Activated CD8-positive, alpha-beta T cell treated with anti-CD3 and anti-CD28 coated beads for 36 hours (primary cell): ENCODE results near the gene CACNA2D2. TPM values are rescaled to one million over a fixed set of nuclear protein-coding genes. Genes with fewer than 3 reads are reported as not detected.

Source experiments
- ATAC-seq: fragments of 200-7000 bp; cut with Tn5 transposase; one replicate; pipeline ENCODE4 v1.10.0; 2021; ENCODE audit warnings: mild to moderate bottlenecking, moderate library complexity
- CTCF ChIA-PET: fragments of 350-600 bp; sonication (Branson Sonifier 250); formaldehyde crosslinking; loops from one replicate; lab custom pipeline; 2021; ENCODE audit warnings: antibody characterized with exemption; lab: Charles Lee
- POLR2A ChIA-PET: fragments of 350-600 bp; sonication (Branson Sonifier 250); formaldehyde crosslinking; loops from one replicate; lab custom pipeline; 2021; ENCODE audit warnings: antibody characterized with exemption; lab: Charles Lee
- DNase-seq: peaks from one replicate; pipeline ENCODE4 v3.0.0-alpha.2; 2020
- H3K27ac Mint-ChIP-seq: one replicate; pipeline ENCODE4 v1.8.0; 2021; ENCODE audit warnings: mild to moderate bottlenecking, mixed read lengths
- H3K27me3 Mint-ChIP-seq: one replicate; pipeline ENCODE4 v1.8.0; 2021; ENCODE audit warnings: mixed read lengths
- H3K36me3 Mint-ChIP-seq: one replicate; pipeline ENCODE4 v1.8.0; 2021; ENCODE audit warnings: low read depth, mixed read lengths
- H3K4me1 Mint-ChIP-seq: one replicate; pipeline ENCODE4 v1.8.0; 2021; ENCODE audit warnings: low read depth, mixed read lengths
- H3K4me3 Mint-ChIP-seq: one replicate; pipeline ENCODE4 v1.8.0; 2021; ENCODE audit warnings: mild to moderate bottlenecking, moderate library complexity, mixed read lengths
- H3K9me3 Mint-ChIP-seq: one replicate; pipeline ENCODE4 v1.8.0; 2021; ENCODE audit warnings: mixed read lengths
- CTCF ChIP-seq: fragments of 200-600 bp; IDR thresholded peaks from one replicate; pipeline ENCODE4 v1.8.0; 2022; ENCODE audit warnings: antibody characterized with exemption, mild to moderate bottlenecking
- intact Hi-C: fragments of 100-400 bp; cut with micrococcal nuclease; formaldehyde crosslinking; loops from one replicate; pipeline ENCODE4 v1.10.0; 2022
- total RNA-seq, 2 experiments: library from RNA; stranded (reverse); gene quantifications; one replicate each; pipeline ENCODE4 v1.2.3, GENCODE V29; 2021

Gene CACNA2D2
- total RNA-seq, 2 experiments from 2014 or later: 1.6 to 2.1 TPM

GRCh38 chr3:50530001-50530970 lies 26.9 kb upstream of the CACNA2D2 start:
- no peak overlapping the region for H3K27ac Mint-ChIP-seq
- H3K4me1 Mint-ChIP-seq: peaks cover 4% of the 10 kb centered on the region
- CTCF ChIA-PET: no interaction called here
- intact Hi-C loops: no loop called here
- no peak overlapping the region for H3K4me3 Mint-ChIP-seq
- DNase-seq (no peak), ATAC-seq (no peak)
- POLR2A ChIA-PET: no interaction called here
- H3K9me3 Mint-ChIP-seq: no peaks in the 10 kb centered on the region
- H3K36me3 Mint-ChIP-seq: no peaks in the 10 kb centered on the region
- H3K27me3 Mint-ChIP-seq: peaks cover 12% of the 10 kb centered on the region
- no peak for TF ChIP-seq CTCF

GRCh38 chr3:50525987-50526386 lies 22.6 kb upstream of the CACNA2D2 start:
- no peaks in the 10 kb centered on the region for H3K36me3 Mint-ChIP-seq
- DNase-seq: peak; percentile 91
- intact Hi-C loops: no loop called here
- no peak for TF ChIP-seq CTCF
- ChIA-PET CTCF (interaction anchor here (0.9 kb wide), 1 partner anchor 16 kb away, joined by 3 read pairs; no protein-coding TSS in a partner anchor), POLR2A (interaction anchor here (0.9 kb wide), 1 partner anchor 78 kb away, joined by 3 read pairs; no protein-coding TSS in a partner anchor)
- no peaks in the 10 kb centered on the region for H3K9me3 Mint-ChIP-seq
- H3K27ac Mint-ChIP-seq: no peak overlapping the region
- ATAC-seq: peak; percentile 100
- peaks cover 4% of the 10 kb centered on the region for H3K4me1 Mint-ChIP-seq
- H3K4me3 Mint-ChIP-seq: no peak overlapping the region
- peaks cover 12% of the 10 kb centered on the region for H3K27me3 Mint-ChIP-seq

- DNase-seq (no peak), ATAC-seq (no peak)
- ChIA-PET CTCF (interaction anchor here (1.6 to 5.2 kb wide), 2 partner anchors 9 to 17 kb away, joined by 3 to 38 read pairs; no protein-coding TSS in a partner anchor), POLR2A (interaction anchor here (0.9 kb wide), 1 partner anchor 79 kb away, joined by 3 read pairs; no protein-coding TSS in a partner anchor)
- intact Hi-C loops: no loop called here
- no peaks in the 10 kb centered on the region for H3K36me3 Mint-ChIP-seq
- H3K9me3 Mint-ChIP-seq: no peaks in the 10 kb centered on the region
- TF ChIP-seq CTCF: no peak
- no peak overlapping the region for H3K4me3 Mint-ChIP-seq
- H3K27ac Mint-ChIP-seq: no peak overlapping the region
- H3K4me1 Mint-ChIP-seq: peaks cover 4% of the 10 kb centered on the region
- H3K27me3 Mint-ChIP-seq: peaks cover 8% of the 10 kb centered on the region
These were observed 21.9 kb upstream of the CACNA2D2 start for GRCh38 chr3:50525191-50525910.

- intact Hi-C loops: no loop called here
- DNase-seq (no peak), ATAC-seq (no peak)
These were observed 21.3 kb upstream of the CACNA2D2 start for GRCh38 chr3:50524746-50525145.

More at GRCh38 chr3:50524746-50525145, 21.3 kb upstream of the CACNA2D2 start:
- CTCF ChIA-PET: interaction anchor here (1.3 to 5.2 kb wide), 3 partner anchors 10 to 36 kb away, joined by 3 to 38 read pairs (median 3); no protein-coding TSS in a partner anchor
- Mint-ChIP-seq H3K9me3 (no peaks in the 10 kb centered on the region), H3K4me3 (no peak overlapping the region), H3K27me3 (peaks cover 7% of the 10 kb centered on the region), H3K27ac (no peak overlapping the region), H3K4me1 (peaks cover 4% of the 10 kb centered on the region), H3K36me3 (no peaks in the 10 kb centered on the region)
- POLR2A ChIA-PET: no interaction called here
- TF ChIP-seq CTCF: no peak
